ENCODE data around the gene ABCA1.

Gene ABCA1

DNA sequence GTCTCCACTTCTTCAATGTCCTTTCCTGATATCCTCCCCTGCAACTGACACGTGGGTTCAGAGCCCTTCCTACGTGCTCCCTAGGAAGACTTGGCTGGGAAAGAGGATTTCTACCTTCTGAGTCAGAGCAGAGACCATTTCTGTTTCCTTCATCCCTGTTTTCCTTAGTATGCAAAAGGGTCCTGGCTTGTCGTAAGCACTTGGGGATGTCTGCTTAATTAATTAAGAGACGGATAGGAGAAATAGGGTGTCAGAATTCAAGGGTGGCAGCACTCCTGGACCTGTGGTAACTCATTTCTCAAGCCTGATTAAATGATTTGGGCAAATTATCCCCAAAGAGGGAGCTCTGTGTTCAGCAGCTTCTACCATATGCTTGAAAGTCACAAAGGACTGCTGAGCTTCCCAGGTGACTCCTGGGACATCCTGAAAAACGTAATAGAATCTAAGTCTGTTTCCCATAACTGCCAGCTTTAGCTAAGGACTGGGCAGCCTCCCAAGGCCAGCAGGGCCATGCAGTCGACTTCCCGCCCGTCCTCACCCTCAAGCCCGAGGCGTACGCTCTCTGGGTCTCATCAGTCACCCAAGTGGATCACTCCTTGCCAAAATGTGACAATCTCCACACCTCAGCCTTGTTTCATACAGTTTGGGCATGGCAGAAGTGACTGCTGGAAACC lies 20.5 kb downstream of the ABCA1 start:
- no peaks in the 10 kb centered on the region for H3K36me3 ChIP-seq (ENCODE audit: insufficient read depth, low read length)
- H3K4me3 ChIP-seq (ENCODE audit: low read depth, low read length, poor library complexity, severe bottlenecking): no peak overlapping the region
- no peak overlapping the region for H3K4me2 ChIP-seq (ENCODE audit: low read length)
- peaks cover 20% of the 10 kb centered on the region for H3K4me1 ChIP-seq (ENCODE audit: insufficient read depth, low read length, severe bottlenecking)
- H3K9me2 ChIP-seq (ENCODE audit: low read depth, low read length): no peaks in the 10 kb centered on the region
- H3K27me3 ChIP-seq (ENCODE audit: insufficient read depth, low read length): no peaks in the 10 kb centered on the region
- no peak overlapping the region for H2AFZ ChIP-seq (ENCODE audit: low read length)
- TF ChIP-seq, protein P1, sequence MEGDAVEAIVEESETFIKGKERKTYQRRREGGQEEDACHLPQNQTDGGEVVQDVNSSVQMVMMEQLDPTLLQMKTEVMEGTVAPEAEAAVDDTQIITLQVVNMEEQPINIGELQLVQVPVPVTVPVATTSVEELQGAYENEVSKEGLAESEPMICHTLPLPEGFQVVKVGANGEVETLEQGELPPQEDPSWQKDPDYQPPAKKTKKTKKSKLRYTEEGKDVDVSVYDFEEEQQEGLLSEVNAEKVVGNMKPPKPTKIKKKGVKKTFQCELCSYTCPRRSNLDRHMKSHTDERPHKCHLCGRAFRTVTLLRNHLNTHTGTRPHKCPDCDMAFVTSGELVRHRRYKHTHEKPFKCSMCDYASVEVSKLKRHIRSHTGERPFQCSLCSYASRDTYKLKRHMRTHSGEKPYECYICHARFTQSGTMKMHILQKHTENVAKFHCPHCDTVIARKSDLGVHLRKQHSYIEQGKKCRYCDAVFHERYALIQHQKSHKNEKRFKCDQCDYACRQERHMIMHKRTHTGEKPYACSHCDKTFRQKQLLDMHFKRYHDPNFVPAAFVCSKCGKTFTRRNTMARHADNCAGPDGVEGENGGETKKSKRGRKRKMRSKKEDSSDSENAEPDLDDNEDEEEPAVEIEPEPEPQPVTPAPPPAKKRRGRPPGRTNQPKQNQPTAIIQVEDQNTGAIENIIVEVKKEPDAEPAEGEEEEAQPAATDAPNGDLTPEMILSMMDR (IDR thresholded peaks at IDR 0.05; ENCODE audit: low read length): no peak
- TF ChIP-seq EZH2 (IDR thresholded peaks at IDR 0.05; ENCODE audit: borderline replicate concordance, low read length): no peak
- no peaks in the 10 kb centered on the region for H3K9me3 ChIP-seq (ENCODE audit: low read length)
- H3F3A ChIP-seq (ENCODE audit: insufficient read depth, low read length): no peaks in the 10 kb centered on the region
- H3K79me2 ChIP-seq (ENCODE audit: insufficient read depth, low read length): no peaks in the 10 kb centered on the region
- no peak overlapping the region for H3K27ac ChIP-seq (ENCODE audit: low read depth, low read length, poor library complexity, severe bottlenecking)
- H4K20me1 ChIP-seq (ENCODE audit: insufficient read depth, low read length): no peaks in the 10 kb centered on the region
- H3K9ac ChIP-seq (ENCODE audit: low read length): no peak overlapping the region

DNA sequence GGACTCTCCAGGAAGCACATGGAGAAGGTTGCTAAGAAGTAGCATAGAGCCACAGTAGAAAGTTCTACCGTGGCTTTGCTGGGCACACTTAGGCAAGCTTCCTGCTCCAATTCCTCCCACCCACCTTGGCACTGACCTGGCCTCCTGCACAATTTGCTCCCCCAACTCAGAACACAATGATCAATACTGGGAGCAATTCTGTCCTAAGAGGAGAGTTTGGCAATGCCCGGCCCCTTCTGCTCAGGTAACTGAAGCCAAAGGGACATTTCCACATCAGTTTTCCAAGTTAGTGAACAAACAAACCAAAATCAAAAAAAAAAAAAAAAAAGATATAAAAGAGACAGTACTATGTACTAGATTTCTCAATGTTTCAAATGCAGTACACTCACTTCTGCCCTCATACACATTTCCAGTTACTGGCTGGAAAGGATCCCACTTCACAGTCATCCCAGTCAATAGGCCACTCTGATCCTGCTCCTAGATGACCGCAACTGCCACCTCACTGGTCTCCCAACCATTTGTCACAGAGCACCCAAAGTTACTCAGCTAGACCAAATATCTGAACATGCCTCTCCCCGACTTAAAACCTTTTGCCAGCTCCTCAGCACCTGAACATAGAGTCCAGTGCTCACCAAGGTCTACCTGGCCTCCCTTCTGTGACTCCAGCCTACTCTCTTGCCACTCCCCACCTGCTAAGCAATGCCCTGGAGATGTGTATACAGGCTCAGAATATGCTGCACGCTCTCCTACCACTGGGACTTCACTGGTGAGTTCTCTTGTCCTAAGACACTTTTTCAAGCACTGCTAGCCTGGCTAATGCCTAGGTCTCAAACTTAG lies 21.3 kb downstream of the ABCA1 start:
- TF ChIP-seq, protein P1 (IDR thresholded peaks at IDR 0.05; ENCODE audit: low read length): no peak
- TF ChIP-seq EZH2 (IDR thresholded peaks at IDR 0.05; ENCODE audit: borderline replicate concordance, low read length): no peak
- no peaks in the 10 kb centered on the region for H3K27me3 ChIP-seq (ENCODE audit: insufficient read depth, low read length)
- no peaks in the 10 kb centered on the region for H3K9me2 ChIP-seq (ENCODE audit: low read depth, low read length)
- no peak overlapping the region for H3K4me3 ChIP-seq (ENCODE audit: low read depth, low read length, poor library complexity, severe bottlenecking)
- peaks cover 20% of the 10 kb centered on the region for H3K4me1 ChIP-seq (ENCODE audit: insufficient read depth, low read length, severe bottlenecking)
- H3K27ac ChIP-seq (ENCODE audit: low read depth, low read length, poor library complexity, severe bottlenecking): no peak overlapping the region
- H3K4me2 ChIP-seq (ENCODE audit: low read length): no peak overlapping the region
- no peaks in the 10 kb centered on the region for H4K20me1 ChIP-seq (ENCODE audit: insufficient read depth, low read length)
- H3F3A ChIP-seq (ENCODE audit: insufficient read depth, low read length): no peaks in the 10 kb centered on the region
- H3K79me2 ChIP-seq (ENCODE audit: insufficient read depth, low read length): no peaks in the 10 kb centered on the region
- no peaks in the 10 kb centered on the region for H3K36me3 ChIP-seq (ENCODE audit: insufficient read depth, low read length)
- H2AFZ ChIP-seq (ENCODE audit: low read length): no peak overlapping the region
- no peak overlapping the region for H3K9ac ChIP-seq (ENCODE audit: low read length)
- H3K9me3 ChIP-seq (ENCODE audit: low read length): no peaks in the 10 kb centered on the region

DNA sequence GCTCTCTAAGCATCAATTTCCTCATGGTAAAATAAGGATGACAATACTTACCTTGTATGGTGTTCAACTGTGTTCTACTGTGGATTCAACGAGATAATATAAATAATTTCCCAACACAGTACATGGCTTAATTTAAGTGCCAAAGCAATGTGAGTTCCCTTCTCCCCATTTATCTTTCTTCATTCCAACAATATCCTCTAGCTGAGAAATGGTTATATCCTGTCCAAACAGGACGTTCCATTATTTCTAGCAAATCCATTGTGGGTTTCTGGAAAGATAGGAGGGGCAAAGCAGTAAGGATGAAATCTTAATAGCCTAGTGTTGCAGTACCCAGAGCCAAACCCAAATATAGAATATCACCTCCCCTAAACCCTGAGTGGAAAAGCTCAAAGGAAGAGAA lies 22.0 kb downstream of the ABCA1 start:
- Histone ChIP-seq H3K27ac (ENCODE audit: low read depth, low read length, poor library complexity, severe bottlenecking) (no peak overlapping the region), H3K27me3 (ENCODE audit: insufficient read depth, low read length) (no peaks in the 10 kb centered on the region), H3K9me3 (ENCODE audit: low read length) (no peaks in the 10 kb centered on the region), H3K4me2 (ENCODE audit: low read length) (no peak overlapping the region), H3K36me3 (ENCODE audit: insufficient read depth, low read length) (no peaks in the 10 kb centered on the region), H2AFZ (ENCODE audit: low read length) (no peak overlapping the region), H3K79me2 (ENCODE audit: insufficient read depth, low read length) (no peaks in the 10 kb centered on the region), H3K4me3 (ENCODE audit: low read depth, low read length, poor library complexity, severe bottlenecking) (no peak overlapping the region), H3F3A (ENCODE audit: insufficient read depth, low read length) (no peaks in the 10 kb centered on the region), H3K9me2 (ENCODE audit: low read depth, low read length) (no peaks in the 10 kb centered on the region), H3K4me1 (ENCODE audit: insufficient read depth, low read length, severe bottlenecking) (peaks cover 20% of the 10 kb centered on the region), H4K20me1 (ENCODE audit: insufficient read depth, low read length) (no peaks in the 10 kb centered on the region), H3K9ac (ENCODE audit: low read length) (no peak overlapping the region)
- no peak for TF ChIP-seq EZH2 (IDR thresholded peaks at IDR 0.05; ENCODE audit: borderline replicate concordance, low read length)
- TF ChIP-seq, protein P1 (IDR thresholded peaks at IDR 0.05; ENCODE audit: low read length): no peak
